ENCODE results near the gene HHIPL2.

DNA sequence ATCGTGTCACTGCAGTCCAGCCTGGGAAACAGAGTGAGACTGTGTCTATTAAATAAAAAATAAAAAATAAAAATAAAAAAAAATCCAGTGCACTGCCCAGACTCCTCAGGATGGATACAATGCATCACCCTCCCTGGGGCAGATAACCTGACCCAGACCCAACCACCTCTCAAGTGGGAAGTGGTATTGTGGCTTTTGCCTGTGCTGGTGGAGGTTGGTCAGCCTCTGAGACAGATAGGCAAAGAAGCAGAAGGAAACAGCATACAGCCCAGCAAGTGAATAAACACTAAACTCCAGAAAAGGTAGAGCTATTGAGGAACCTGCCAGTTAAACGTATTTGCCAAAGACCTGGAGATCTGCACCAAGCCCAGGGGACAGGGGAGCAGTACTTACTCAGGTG is 22.0 kb downstream of the HHIPL2 start:
- no peak for TF ChIP-seq POLR2A (IDR thresholded peaks at IDR 0.05)
- TF ChIP-seq, protein P1, sequence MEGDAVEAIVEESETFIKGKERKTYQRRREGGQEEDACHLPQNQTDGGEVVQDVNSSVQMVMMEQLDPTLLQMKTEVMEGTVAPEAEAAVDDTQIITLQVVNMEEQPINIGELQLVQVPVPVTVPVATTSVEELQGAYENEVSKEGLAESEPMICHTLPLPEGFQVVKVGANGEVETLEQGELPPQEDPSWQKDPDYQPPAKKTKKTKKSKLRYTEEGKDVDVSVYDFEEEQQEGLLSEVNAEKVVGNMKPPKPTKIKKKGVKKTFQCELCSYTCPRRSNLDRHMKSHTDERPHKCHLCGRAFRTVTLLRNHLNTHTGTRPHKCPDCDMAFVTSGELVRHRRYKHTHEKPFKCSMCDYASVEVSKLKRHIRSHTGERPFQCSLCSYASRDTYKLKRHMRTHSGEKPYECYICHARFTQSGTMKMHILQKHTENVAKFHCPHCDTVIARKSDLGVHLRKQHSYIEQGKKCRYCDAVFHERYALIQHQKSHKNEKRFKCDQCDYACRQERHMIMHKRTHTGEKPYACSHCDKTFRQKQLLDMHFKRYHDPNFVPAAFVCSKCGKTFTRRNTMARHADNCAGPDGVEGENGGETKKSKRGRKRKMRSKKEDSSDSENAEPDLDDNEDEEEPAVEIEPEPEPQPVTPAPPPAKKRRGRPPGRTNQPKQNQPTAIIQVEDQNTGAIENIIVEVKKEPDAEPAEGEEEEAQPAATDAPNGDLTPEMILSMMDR (IDR thresholded peaks at IDR 0.05): no peak
